Activated T-cell treated with anti-CD3 and anti-CD28 coated beads for 24 hours (primary cell): ENCODE data around the gene SLC31A2.

Experiments
- DNase-seq: peaks from one replicate; pipeline ENCODE4 v3.0.0-alpha.2; 2020; ENCODE audit warnings: low read depth

SLC31A2 gene

DNA sequence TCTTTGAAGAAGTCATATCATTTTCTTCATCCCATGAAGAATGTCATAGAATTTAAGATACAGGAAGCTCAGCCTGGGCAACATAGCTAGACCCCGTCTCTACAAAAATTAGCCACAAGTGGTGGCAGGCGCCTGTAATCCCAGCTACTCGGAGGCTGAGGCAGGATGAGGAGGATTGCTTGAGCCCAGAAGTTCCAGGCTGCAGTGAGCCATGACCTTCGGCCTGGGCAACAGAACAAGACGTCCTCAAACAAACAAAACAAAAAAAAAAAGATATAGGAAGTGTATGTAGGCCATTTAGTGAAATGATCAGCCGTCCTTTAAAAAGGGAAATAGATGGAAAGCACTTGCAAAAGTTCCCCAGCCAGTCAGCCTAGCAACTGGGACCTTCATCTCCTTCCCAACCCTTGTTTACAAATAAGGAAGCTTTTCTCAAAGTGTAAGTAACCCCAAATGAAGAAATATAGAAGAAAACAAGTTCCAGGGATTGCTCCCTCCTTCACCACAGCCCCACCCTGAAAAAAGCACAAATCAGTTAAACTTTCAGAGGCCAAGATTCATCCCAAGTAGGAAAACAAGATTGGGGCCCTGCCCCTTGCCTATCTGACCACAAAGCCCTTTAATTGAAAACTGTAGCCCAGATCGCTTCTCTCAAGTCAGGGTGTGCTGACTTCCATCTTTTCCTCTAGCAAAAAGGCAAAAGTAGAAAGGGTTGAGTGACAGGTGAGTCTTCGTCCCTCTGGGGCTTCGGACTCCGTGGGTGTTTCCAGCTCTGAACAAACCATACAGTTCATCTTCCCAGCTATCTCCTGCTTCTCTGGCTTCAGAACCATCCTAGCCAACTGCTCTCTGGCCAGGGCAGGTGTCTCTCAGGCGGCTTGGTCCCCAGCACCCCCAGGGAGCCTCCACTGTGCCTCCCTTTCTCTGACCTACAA, 1.2 kb downstream of the SLC31A2 start:
- DNase-seq: no peak

GRCh38 chr9:113152699-113153098, 1.9 kb downstream of the SLC31A2 start:
- no peak for DNase-seq

- no peak for DNase-seq
These were observed 2.8 kb downstream of the SLC31A2 start for GRCh38 chr9:113153599-113153998.

- no peak for DNase-seq
These were observed 3.7 kb downstream of the SLC31A2 start for GRCh38 chr9:113154471-113154870.

- DNase-seq: no peak
These were observed 4.1 kb downstream of the SLC31A2 start for GRCh38 chr9:113154946-113155345.

DNA sequence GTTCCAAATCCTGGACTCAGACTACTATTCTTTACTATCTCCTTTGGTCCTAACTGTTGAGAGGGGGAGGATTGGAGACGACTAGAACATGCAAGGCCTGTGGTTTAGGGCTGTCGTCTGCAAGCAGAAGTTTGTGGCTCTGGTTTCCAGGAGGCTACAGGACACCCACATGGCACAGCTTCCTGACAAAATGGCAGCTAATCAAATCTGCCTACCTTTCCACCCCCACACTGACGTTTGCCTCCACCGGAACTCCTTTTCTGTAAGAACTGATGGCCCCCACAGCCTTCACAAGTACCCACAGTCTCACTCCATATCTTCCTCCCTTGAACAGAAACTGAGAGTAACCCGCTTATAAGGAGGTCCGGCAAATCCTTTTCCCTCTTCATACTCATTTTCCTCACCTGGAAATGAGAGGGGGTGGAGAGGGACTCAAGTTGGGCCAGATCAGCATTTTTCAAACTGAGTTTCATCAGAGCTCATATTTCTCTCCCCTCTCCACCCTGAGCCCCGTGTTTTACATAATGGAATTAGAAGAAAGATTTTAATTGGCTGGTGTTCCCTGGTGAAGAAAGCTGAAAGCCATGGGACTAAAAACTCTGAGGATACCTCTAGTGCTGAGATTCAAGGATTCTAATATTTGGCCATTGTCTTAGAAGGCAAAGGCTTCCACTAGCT, 5.2 kb downstream of the SLC31A2 start:
- DNase-seq: no peak

DNA sequence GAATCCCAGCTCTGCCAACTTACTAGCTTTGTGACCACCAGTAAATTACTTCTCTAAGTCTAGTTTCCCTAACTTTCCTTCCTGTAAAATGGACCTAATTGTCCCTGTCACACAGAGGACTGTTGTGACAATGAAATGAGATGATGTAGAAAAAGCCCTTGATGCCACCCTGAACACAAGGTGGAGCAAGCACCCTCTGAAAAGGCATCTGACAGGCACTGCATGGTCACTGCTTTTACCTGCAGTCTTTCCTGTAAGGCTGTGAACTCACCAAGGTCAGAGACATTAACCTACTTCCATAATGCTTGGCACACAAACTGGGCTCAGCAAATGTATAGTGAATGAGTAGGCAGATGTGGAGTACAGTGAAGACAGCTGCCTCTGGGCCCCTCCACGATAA, 6.1 kb downstream of the SLC31A2 start:
- no peak for DNase-seq

DNA sequence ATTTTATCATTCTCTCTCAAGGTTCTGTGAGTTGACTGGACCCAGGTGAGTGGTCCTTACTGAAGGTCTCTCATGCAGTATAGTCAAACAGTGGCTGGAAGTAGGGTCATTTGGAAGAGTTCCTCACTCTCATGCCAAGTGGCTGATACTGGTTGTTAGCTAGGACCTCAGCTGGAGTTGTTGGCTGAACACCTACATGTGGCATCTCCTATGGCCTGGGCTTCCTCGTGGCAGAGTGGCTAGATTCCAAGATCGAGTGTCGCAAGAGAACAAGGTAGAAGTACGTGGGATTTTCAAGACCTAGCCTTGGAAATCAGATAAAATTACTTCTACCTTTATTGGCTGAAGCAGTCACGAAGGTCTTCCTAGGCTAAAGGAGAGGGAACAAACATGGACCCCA, 7.6 kb downstream of the SLC31A2 start:
- no peak for DNase-seq

DNA sequence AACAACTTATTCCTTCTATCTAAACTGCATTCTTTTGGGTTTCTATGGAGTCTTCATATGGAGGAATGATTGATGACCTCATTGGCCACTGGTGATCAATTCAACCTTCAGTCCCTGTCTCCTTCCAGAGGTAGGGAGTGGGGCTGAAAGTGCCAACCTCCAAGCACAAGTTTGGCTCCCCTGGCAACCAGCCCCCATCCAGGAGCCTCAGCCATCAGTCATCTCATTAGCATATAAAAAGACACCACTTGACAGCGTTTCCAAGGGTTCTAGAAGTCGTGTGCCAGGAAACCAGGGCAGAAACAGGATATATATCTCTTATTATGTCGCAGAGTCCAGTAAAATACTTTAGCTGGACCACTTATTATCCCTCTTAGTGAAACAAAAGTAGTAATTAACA, 9.8 kb downstream of the SLC31A2 start:
- no peak for DNase-seq

DNA sequence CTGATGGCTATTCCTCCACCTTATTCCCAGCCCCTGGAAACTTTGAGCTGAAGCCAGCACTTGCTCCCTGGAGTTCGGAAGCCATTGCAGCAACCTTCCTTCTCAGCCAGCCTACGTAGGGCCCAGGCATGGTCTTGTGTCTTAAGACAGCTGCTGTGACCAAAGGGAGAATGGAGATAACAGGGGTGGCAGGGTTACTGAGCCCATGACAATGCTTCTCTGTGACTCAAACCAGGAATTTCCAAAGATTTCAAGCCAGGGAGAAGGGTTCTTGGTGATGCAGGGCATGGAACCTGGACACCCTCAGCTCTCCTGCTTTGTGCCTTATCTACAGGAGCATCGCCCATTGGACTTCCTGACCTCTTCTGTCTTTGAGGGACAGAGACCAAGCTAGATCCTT, 12.2 kb downstream of the SLC31A2 start:
- no peak for DNase-seq

DNA sequence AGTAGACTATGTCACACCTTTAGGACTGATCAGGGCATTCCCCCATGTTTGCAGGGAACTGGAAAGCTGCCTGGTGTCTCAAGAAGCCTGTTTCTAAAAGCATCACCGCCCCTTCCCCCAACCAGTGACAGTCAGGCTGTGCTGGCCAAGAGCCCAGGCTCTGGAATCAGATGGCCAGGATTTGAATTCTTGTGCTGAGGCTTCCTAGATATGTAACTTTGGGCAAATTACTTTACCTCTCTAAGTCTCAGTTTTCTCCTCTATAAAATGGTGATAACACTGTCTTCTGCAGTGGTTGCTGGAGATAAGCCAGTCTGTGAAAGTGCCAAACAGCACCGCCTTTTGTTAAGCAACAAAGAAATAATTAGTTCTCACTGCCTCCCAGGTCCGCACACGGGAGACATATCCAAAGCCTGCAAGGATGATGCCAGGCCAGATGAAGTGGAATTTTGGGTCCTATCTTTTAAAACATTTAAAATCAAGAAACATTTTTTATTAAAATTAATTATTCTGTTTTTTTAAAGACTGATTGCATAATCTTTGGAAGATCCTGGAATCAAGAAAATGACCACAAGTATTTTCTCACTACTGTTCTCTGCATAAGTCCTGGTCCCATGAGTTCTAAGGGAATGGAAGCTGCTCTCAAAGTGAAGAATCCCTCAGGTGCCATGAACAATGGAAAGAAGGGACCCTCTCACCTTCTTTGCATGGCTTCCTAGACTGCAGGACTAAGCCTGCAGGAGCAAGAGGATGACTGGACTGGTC, 13.9 kb downstream of the SLC31A2 start:
- no peak for DNase-seq

DNA sequence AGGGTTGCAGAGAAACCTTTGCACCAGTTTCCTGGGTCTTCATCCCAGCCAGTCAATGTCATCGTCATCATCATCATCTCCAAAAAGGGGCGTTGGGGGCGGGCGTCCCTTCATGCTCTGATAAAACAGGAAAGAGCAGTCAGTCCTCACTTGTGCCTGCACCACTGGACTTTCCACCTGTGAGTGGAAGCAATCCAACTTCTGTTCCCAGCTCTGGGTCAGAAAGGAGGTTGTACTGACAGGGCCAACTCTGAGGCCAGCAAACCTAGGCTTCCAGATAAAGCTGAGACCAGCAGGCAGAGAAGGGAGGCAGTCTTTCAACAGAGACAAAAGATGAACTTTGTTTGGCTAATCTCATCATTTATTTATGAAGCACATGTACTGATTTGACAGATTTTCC, 15.2 kb downstream of the SLC31A2 start:
- no peak for DNase-seq

- no peak for DNase-seq
These were observed 18.0 kb downstream of the SLC31A2 start for GRCh38 chr9:113168809-113169208.

- DNase-seq: no peak
These were observed 22.5 kb downstream of the SLC31A2 start for GRCh38 chr9:113173341-113173740.

GRCh38 chr9:113176803-113177202, 26.0 kb downstream of the SLC31A2 start:
- DNase-seq: no peak

- DNase-seq: no peak
These were observed 26.4 kb downstream of the SLC31A2 start for GRCh38 chr9:113177251-113177650.

DNA sequence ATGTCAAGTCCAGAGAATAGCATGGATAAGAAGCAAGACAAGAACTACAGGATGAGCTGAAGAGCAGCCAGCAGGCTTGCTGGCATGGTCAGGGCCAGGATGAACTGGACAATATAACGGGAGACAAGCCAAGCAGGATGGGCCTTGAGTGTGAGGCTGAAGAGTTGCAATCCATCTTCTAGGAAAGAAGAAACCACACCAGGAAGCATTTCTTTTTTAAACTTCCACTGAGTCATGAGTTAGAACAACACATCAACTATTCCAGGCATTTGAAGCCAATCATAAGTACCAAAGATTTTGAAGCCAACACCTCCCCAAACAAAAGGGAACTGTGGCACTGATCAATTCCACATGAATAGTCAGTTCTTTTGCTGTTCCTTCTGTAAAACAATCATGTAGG, 27.3 kb downstream of the SLC31A2 start:
- no peak for DNase-seq

- DNase-seq: no peak
These were observed 29.0 kb downstream of the SLC31A2 start for GRCh38 chr9:113179839-113180238.

- DNase-seq: no peak
These were observed 30.4 kb downstream of the SLC31A2 start for GRCh38 chr9:113181165-113181564.

DNA sequence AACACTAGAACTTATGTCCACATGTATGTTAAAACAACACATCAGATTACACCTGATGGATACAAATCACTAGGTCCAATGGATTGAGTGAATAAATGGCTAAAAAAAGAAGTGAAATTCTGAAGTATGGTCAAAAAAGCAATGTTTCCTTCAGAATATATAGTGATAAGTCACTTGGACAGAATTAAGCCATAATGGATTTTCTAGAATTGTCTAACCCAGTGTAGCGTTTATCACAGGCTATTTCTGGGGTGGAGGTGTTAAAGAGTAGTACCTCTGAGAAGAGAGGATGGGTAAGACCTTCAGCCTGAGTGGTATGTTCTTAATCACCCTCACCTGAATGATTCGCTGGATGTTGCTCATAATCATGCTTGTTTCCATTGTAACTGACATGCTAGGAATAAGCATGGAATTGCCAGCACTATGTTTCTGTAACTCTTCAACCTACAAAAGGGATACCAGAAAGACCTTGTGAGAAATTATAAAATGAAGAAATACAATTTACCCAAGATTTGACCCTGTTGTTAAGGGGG, 33.2 kb downstream of the SLC31A2 start:
- DNase-seq: no peak

GRCh38 chr9:113184539-113184938, 33.7 kb downstream of the SLC31A2 start:
- no peak for DNase-seq

- DNase-seq: no peak
These were observed 34.5 kb downstream of the SLC31A2 start for GRCh38 chr9:113185271-113185670.
